ENCODE results near the gene ELANE.

DNA sequence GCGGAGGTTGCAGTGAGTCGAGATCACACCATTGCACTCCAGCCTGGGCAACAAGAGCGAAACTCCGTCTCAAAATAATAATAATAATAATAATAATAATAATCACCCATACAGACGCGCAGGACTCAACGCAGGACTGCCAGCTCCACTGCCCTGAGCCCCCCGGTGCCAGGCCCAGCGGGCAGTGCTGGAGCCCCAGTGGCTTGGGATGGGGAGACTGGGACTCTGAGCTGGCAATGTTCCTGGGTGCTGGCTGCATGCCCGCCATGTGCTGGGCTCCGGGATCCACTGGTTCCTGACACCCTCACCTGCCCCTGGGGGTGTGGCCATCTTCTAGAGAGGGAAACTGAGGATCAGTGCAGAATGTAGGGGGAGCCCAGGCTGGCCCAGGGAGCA, 24.8 kb upstream of the ELANE start:
- TF ChIP-seq, protein P1, sequence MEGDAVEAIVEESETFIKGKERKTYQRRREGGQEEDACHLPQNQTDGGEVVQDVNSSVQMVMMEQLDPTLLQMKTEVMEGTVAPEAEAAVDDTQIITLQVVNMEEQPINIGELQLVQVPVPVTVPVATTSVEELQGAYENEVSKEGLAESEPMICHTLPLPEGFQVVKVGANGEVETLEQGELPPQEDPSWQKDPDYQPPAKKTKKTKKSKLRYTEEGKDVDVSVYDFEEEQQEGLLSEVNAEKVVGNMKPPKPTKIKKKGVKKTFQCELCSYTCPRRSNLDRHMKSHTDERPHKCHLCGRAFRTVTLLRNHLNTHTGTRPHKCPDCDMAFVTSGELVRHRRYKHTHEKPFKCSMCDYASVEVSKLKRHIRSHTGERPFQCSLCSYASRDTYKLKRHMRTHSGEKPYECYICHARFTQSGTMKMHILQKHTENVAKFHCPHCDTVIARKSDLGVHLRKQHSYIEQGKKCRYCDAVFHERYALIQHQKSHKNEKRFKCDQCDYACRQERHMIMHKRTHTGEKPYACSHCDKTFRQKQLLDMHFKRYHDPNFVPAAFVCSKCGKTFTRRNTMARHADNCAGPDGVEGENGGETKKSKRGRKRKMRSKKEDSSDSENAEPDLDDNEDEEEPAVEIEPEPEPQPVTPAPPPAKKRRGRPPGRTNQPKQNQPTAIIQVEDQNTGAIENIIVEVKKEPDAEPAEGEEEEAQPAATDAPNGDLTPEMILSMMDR (IDR thresholded peaks at IDR 0.05; ENCODE audit: low read length), result no peak
- no peak for TF ChIP-seq EZH2 (IDR thresholded peaks at IDR 0.05; ENCODE audit: borderline replicate concordance, low read length)
